ENCODE data around the gene FER.
"Not testable (repeated sequence)": the region's sequence is repeated elsewhere in the genome, so short reads cannot be mapped to it uniquely, and the experiment has no call there.

FER gene

DNA sequence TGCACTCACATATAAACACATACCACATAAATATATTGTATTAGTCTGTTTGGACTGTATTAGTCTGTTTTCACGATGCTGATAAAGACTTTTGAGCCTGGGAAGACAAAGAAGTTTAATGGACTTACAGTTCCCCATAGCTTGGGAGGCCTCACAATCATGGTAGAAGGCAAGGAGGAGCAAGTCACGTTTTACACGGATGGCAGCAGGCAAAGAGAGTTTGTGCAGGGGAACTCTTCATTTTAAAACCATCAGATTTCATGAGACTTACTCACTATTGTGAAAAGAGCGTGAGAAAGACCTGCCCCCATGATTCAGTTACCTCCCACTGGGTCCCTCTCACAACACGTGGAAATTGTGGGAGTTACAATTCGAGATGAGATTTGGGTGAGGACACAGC is 133.4 kb downstream of the FER start:
- Histone ChIP-seq H3K79me2 (ENCODE audit: insufficient read depth, low read length) (no peaks in the 10 kb centered on the region), H3K4me2 (ENCODE audit: insufficient read depth, low read length) (no peak overlapping the region), H3K27me3 (ENCODE audit: insufficient read depth, low read length, poor library complexity) (no peaks in the 10 kb centered on the region), H4K20me1 (ENCODE audit: insufficient read depth, low read length) (no peaks in the 10 kb centered on the region), H3K9ac (ENCODE audit: low read depth, low read length) (no peak overlapping the region), H3K36me3 (ENCODE audit: insufficient read depth, low read length) (no peaks in the 10 kb centered on the region), H3K27ac (ENCODE audit: low read length) (no peak overlapping the region), H3K4me1 (ENCODE audit: insufficient read depth, low read length) (no peaks in the 10 kb centered on the region), H2AFZ (ENCODE audit: low read depth, low read length) (no peak overlapping the region), H3K4me3 (ENCODE audit: low read depth in 1 of 2, low read length in 2 of 2) (no peak overlapping the region), H3K9me3 (ENCODE audit: insufficient read depth, low read length, severe bottlenecking) (no peaks in the 10 kb centered on the region)
- no peak for TF ChIP-seq EZH2 (IDR thresholded peaks at IDR 0.05; ENCODE audit: borderline replicate concordance, low read depth, low read length, severe bottlenecking)
- TF ChIP-seq, protein P1, sequence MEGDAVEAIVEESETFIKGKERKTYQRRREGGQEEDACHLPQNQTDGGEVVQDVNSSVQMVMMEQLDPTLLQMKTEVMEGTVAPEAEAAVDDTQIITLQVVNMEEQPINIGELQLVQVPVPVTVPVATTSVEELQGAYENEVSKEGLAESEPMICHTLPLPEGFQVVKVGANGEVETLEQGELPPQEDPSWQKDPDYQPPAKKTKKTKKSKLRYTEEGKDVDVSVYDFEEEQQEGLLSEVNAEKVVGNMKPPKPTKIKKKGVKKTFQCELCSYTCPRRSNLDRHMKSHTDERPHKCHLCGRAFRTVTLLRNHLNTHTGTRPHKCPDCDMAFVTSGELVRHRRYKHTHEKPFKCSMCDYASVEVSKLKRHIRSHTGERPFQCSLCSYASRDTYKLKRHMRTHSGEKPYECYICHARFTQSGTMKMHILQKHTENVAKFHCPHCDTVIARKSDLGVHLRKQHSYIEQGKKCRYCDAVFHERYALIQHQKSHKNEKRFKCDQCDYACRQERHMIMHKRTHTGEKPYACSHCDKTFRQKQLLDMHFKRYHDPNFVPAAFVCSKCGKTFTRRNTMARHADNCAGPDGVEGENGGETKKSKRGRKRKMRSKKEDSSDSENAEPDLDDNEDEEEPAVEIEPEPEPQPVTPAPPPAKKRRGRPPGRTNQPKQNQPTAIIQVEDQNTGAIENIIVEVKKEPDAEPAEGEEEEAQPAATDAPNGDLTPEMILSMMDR (IDR thresholded peaks at IDR 0.05; ENCODE audit: borderline replicate concordance, extremely low read depth, low read length, poor library complexity, severe bottlenecking), result no peak
- ATAC-seq (ENCODE audit: insufficient read depth, low read depth) (no peak), DNase-seq (no peak)

DNA sequence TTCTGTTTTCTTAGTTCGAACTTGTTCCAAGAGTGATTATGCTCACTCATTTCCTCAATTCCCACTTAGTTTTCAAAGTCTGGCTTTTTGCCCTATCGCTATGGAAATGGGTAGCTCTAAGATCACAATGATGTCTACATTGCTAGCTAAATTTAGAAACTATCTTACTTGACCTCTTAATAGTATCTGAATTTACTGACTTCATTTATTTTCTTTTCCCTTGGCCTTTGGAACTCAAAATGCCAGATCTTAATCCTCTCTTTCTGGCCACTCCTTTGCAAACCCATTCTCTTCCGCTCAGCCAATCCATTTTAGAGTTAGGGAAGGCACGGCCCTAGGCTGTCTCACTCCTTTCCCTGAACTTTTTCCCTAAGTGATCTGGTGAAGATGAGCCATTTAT is 137.0 kb downstream of the FER start:
- DNase-seq (no peak), ATAC-seq (ENCODE audit: insufficient read depth, low read depth) (no peak)
- Histone ChIP-seq H3K4me1 (ENCODE audit: insufficient read depth, low read length) (no peaks in the 10 kb centered on the region), H3K4me3 (ENCODE audit: low read depth in 1 of 2, low read length in 2 of 2) (no peak overlapping the region), H3K79me2 (ENCODE audit: insufficient read depth, low read length) (no peaks in the 10 kb centered on the region), H3K27ac (ENCODE audit: low read length) (no peak overlapping the region), H3K27me3 (ENCODE audit: insufficient read depth, low read length, poor library complexity) (no peaks in the 10 kb centered on the region), H3K36me3 (ENCODE audit: insufficient read depth, low read length) (no peaks in the 10 kb centered on the region), H3K9ac (ENCODE audit: low read depth, low read length) (no peak overlapping the region), H3K4me2 (ENCODE audit: insufficient read depth, low read length) (no peak overlapping the region), H3K9me3 (ENCODE audit: insufficient read depth, low read length, severe bottlenecking) (no peaks in the 10 kb centered on the region), H4K20me1 (ENCODE audit: insufficient read depth, low read length) (no peaks in the 10 kb centered on the region), H2AFZ (ENCODE audit: low read depth, low read length) (no peak overlapping the region)
- TF ChIP-seq, protein P1 (IDR thresholded peaks at IDR 0.05; ENCODE audit: borderline replicate concordance, extremely low read depth, low read length, poor library complexity, severe bottlenecking), result no peak
- no peak for TF ChIP-seq EZH2 (IDR thresholded peaks at IDR 0.05; ENCODE audit: borderline replicate concordance, low read depth, low read length, severe bottlenecking)

DNA sequence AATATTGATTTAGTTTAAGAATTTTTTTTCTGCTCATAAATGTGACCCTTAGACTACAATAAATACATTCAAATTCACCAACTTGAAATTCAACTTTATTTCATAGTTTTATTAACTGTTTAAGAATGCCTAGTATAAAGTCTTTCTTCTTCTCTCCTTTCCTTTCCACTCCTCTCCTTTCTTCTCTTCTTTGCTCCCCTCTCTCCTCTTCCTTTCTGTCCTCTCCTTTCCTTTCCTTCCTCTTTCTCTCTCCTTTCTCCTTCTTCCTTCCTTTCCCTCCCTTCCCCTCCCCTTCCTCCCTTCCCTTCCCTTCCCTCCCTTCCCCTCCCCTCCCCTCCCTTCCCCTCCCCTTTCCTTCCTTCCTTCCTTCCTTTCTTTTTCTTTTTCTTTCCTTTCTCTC is 150.6 kb downstream of the FER start:
- no peaks in the 10 kb centered on the region for H3K27me3 ChIP-seq (ENCODE audit: insufficient read depth, low read length, poor library complexity)
- no peaks in the 10 kb centered on the region for H4K20me1 ChIP-seq (ENCODE audit: insufficient read depth, low read length)
- no peaks in the 10 kb centered on the region for H3K79me2 ChIP-seq (ENCODE audit: insufficient read depth, low read length)
- no peaks in the 10 kb centered on the region for H3K9me3 ChIP-seq (ENCODE audit: insufficient read depth, low read length, severe bottlenecking)
- no peak overlapping the region for H2AFZ ChIP-seq (ENCODE audit: low read depth, low read length)
- no peak overlapping the region for H3K9ac ChIP-seq (ENCODE audit: low read depth, low read length)
- no peak overlapping the region for H3K27ac ChIP-seq (ENCODE audit: low read length)
- H3K4me3 ChIP-seq (ENCODE audit: low read depth in 1 of 2, low read length in 2 of 2), result no peak overlapping the region
- no peaks in the 10 kb centered on the region for H3K36me3 ChIP-seq (ENCODE audit: insufficient read depth, low read length)
- ATAC-seq (ENCODE audit: insufficient read depth, low read depth) (no peak), DNase-seq (no peak)
- no peaks in the 10 kb centered on the region for H3K4me1 ChIP-seq (ENCODE audit: insufficient read depth, low read length)
- no peak for TF ChIP-seq EZH2 (IDR thresholded peaks at IDR 0.05; ENCODE audit: borderline replicate concordance, low read depth, low read length, severe bottlenecking)
- TF ChIP-seq, protein P1 (IDR thresholded peaks at IDR 0.05; ENCODE audit: borderline replicate concordance, extremely low read depth, low read length, poor library complexity, severe bottlenecking), result no peak
- H3K4me2 ChIP-seq (ENCODE audit: insufficient read depth, low read length), result no peak overlapping the region

DNA sequence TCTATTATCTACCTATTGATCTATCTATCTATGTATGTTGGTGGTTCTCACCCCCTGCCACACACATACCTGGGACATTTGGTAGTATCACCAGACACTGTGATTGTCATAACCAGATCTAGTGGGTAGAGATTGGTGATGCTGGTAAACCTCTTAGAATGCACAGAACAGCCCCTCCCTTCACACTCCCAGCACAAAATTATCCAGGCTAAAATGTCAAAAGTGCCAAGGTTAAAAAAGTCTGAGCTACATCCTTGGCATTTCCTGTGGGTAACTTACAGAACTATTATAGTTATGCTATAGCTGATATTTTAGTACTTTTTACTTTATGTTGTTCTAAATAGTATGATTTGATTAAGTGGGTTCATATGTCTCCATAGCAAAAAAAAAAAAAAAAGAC is 151.0 kb downstream of the FER start:
- ATAC-seq (ENCODE audit: insufficient read depth, low read depth) (no peak), DNase-seq (no peak)
- Histone ChIP-seq H3K9ac (ENCODE audit: low read depth, low read length) (no peak overlapping the region), H3K27me3 (ENCODE audit: insufficient read depth, low read length, poor library complexity) (no peaks in the 10 kb centered on the region), H3K9me3 (ENCODE audit: insufficient read depth, low read length, severe bottlenecking) (no peaks in the 10 kb centered on the region), H2AFZ (ENCODE audit: low read depth, low read length) (no peak overlapping the region), H3K36me3 (ENCODE audit: insufficient read depth, low read length) (no peaks in the 10 kb centered on the region), H3K4me2 (ENCODE audit: insufficient read depth, low read length) (no peak overlapping the region), H3K79me2 (ENCODE audit: insufficient read depth, low read length) (no peaks in the 10 kb centered on the region), H3K4me3 (ENCODE audit: low read depth in 1 of 2, low read length in 2 of 2) (no peak overlapping the region), H3K4me1 (ENCODE audit: insufficient read depth, low read length) (no peaks in the 10 kb centered on the region), H4K20me1 (ENCODE audit: insufficient read depth, low read length) (no peaks in the 10 kb centered on the region), H3K27ac (ENCODE audit: low read length) (no peak overlapping the region)
- TF ChIP-seq EZH2 (IDR thresholded peaks at IDR 0.05; ENCODE audit: borderline replicate concordance, low read depth, low read length, severe bottlenecking), result no peak
- TF ChIP-seq, protein P1 (IDR thresholded peaks at IDR 0.05; ENCODE audit: borderline replicate concordance, extremely low read depth, low read length, poor library complexity, severe bottlenecking), result no peak

DNA sequence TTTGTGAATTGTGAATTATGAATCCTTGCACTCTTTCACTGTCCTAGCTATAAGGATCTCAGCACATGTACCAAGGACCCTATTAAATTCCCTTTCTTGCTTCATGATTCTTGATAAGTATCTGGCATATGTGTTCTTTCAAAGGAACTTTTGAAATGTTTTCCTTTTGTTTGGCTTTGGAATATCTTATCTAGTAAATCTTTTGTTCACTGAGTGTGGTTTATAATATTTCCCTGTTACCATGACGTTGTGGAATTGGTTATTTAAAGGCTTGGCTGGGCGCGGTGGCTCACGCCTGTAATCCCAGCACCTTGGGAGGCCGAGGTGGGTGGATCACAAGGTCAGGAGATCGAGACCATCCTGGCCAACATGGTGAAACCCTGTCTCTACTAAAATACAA is 151.5 kb downstream of the FER start:
- H3K4me1 ChIP-seq (ENCODE audit: insufficient read depth, low read length); H3K9me3 ChIP-seq (ENCODE audit: insufficient read depth, low read length, severe bottlenecking); H3K9ac ChIP-seq (ENCODE audit: low read depth, low read length); H3K27me3 ChIP-seq (ENCODE audit: insufficient read depth, low read length, poor library complexity); H3K36me3 ChIP-seq (ENCODE audit: insufficient read depth, low read length); H3K27ac ChIP-seq (ENCODE audit: low read length); H3K4me2 ChIP-seq (ENCODE audit: insufficient read depth, low read length); H3K79me2 ChIP-seq (ENCODE audit: insufficient read depth, low read length); DNase-seq; H4K20me1 ChIP-seq (ENCODE audit: insufficient read depth, low read length); H2AFZ ChIP-seq (ENCODE audit: low read depth, low read length); ATAC-seq (ENCODE audit: insufficient read depth, low read depth); H3K4me3 ChIP-seq (ENCODE audit: low read depth in 1 of 2, low read length in 2 of 2): not testable (repeated sequence)

Measured in DND-41 (cell line).